Mesenteric fat pad (tissue), 1 donor: ENCODE measurements around the gene SLC6A11. TPM values are rescaled to one million over a fixed set of nuclear protein-coding genes. Genes with fewer than 3 reads are reported as not detected.

Experiments
- DNase-seq: peaks from one replicate; pipeline ENCODE4 v3.0.0-alpha.2; 2020; ENCODE audit warnings: low spot score
- total RNA-seq: library from RNA; stranded (reverse); fragmentation: NEBNext Ultra II Directional; extraction: Animal tissue kit (Norgen Biotek cat#: 25700); gene quantifications from one replicate; pipeline ENCODE4 v1.2.1, GENCODE V29; 2021
- donor health status: DM: yes; HTN: yes; CAD: no.

SLC6A11 gene
- total RNA-seq, 1 donor from 2014 or later, result not detected

DNA sequence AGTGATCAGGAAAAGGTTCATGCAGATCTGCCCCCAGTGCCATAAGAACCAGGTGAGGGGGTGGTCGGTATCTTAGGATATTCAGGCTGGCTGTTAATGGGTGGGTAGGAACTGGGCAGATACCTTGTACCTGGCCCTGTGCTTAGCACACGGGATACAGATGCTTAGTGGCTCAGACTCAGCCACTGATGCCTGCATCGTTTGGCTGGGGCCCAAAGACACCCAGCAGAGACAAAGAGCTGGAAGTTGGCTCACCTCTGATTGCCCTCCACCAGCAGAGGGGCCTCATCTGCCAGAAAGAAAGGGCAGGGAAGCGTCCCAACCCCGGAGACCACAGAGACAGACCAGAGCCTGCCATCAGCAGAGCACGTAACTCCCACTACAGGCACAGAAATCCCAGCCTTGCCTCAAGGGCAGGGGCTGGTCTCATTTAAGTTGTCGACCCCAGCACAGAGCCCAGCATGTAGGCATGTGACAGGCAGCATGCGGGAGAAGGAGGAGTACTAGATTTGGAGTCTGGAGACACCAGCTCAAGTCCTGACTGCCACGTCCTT is 112.5 kb downstream of the SLC6A11 start:
- peak; percentile 28 for DNase-seq

DNA sequence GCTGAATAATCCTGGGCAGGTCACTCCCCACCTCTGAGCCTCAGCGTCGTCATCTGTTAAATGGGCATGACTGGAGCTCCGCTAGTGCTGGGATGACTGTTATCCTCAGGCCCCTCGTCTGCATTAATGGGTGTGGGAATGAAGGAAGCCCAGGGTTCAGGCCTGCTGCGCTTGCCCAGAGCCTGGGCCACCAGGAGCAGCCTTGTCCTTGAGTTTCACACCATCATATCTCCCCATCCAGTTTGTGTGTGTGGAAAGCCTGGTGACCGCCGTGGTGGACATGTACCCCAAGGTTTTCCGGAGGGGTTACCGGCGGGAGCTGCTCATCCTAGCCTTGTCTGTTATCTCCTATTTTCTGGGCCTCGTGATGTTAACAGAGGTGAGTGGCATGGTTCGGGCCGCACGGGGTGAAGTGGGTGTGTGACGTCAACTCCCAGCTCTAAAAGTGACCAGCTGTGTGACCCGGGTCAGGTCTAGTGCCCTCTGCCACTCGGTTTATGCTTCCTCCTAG is 113.0 kb downstream of the SLC6A11 start:
- DNase-seq, result peak; percentile 82

DNA sequence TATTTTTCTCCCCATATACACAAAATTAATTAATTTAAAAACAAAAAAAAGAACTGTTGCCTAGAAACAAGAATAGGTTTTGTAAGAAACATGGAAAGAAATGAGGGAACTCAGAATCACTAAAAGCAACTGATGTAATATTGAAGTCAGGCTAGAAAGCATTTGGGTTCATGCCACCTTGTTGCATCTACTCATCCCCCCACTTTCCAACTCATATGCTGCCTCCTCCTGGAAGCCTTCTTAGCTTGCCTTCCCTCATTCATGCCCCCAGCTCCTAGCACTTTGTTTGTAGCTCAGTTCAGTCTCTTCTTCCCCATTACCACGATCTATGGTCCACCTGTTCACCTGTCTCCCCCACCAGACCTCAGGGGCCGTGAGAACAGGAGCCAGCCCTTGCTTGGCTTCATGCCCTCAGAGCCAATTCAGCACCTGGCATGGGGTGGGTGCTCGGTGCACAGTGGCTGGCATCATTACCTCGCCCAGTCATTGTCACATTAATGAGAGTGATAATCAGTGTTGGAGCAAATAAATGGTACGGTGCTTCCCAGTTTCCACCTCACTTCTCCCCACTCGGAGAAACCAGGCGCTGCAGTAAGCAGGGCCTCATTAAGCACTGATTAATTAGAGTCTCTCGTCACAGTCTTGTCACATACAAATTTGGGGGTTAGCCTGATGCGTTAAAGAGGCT is 114.1 kb downstream of the SLC6A11 start:
- DNase-seq, result peak; percentile 14

DNA sequence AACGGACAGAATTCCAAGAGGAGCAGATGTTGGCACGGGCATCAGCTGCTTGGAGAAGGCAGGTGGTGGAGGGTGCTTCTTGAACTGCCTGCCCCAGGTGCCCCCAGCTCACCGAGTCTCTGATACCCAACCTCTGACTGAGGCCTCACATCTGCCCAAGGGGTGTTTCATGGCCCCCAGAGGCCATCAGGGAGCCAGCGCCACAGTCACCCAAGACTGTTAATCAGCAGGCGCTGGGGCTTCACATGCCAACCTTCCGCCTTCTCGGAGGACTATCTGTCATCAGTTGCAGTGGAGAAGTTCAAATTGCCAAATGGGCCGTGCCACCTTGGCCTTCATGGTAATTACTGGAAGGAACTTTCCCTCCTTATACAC is 114.6 kb downstream of the SLC6A11 start:
- DNase-seq, result peak; percentile 68

DNA sequence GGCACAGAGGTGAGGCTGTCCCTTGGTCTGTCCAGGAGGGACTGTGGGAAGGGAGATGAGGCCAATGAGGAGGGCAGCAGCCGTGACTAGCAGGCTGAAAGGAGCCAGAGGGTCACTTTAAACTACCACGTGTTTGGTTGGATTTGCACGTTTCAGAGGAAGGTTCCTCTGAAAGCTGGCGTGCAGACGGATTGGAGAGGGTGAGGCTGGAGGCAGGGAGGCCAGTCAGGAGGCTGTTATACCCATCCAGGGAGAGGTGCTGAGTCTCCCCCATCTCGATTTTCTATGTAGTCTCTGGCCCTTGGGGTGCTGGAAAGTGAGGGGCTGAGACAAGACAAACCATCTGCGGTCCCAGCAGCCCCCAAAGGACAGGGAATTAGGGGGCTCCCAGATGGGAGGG is 116.6 kb downstream of the SLC6A11 start:
- DNase-seq, result peak; percentile 45

DNA sequence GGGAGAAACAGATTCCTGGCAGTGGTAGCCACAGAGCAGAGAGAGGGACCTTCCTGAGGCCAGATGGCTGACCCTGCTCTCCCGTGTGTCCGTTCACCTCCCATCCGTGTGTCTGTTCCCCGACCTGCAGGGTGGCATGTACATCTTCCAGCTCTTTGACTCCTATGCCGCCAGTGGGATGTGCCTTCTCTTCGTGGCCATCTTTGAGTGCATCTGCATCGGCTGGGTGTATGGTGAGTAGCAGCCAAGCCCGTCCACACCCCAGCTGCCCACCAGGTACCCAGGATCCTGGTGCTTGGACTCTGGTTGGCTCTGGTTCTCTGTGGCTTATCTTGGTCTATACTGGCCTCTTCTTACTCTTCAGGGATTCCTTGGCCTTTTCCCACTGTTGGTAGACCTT is 117.0 kb downstream of the SLC6A11 start:
- DNase-seq, result no peak

DNA sequence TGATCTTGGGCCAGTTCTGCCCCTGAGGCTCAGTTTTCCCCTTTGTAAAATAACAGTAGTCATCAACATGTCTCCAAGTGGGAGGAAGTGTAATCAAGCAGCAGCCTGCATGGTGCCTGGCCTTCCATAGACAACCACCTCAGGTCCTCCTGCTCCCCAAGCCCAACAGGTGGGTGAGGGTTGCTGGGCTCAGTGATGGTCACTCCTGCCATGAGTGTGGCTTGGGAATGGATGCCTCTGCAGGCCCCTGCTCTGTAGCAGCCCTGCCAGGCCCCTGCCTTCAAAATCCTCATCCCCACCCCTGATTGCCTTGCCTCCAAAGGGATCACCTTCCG is 117.4 kb downstream of the SLC6A11 start:
- DNase-seq, result no peak

DNA sequence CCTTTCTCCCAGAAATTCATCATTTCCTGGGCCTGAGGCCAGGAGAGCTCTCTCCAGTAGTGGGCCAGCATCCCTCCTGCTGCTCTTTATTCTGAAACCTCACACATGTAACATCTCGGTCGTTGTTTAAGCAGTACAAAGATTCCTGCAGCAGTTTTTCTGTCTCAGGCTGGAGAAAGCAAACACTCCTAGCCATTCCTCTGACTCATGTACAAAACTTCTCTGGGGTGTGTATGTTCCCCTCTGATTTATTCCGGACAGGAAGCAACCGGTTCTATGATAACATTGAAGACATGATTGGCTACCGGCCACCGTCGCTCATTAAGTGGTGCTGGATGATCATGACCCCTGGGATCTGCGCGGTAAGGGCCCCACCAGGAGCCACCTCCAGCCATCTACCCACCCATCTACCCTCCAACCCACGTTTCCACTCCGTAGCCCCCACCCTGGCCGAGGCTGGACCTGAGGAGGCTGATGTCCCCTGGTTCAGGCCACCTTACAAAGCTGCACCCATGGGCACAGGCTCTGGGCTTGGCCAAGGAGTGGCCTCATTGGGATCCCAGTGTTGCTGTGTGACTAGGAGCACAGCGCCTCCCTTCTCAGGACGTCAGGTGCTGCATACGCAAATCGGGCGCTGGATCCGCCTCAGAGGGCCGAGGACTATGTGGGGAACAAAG is 117.9 kb downstream of the SLC6A11 start:
- no peak for DNase-seq

DNA sequence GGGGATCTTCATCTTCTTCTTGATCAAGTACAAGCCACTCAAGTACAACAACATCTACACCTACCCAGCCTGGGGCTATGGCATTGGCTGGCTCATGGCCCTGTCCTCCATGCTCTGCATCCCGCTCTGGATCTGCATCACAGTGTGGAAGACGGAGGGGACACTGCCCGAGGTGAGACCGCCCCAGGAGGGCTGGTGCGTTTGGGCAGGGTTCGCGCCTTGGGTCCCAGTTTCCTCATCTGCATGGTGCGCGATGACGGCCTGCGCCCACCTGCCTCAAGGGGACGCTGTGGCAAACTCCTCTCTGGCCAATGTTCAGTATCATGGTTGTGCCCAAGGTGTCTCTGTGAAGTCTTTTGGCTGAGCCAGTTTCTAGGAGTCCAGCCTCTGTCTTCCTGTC is 119.0 kb downstream of the SLC6A11 start:
- DNase-seq, result no peak

DNA sequence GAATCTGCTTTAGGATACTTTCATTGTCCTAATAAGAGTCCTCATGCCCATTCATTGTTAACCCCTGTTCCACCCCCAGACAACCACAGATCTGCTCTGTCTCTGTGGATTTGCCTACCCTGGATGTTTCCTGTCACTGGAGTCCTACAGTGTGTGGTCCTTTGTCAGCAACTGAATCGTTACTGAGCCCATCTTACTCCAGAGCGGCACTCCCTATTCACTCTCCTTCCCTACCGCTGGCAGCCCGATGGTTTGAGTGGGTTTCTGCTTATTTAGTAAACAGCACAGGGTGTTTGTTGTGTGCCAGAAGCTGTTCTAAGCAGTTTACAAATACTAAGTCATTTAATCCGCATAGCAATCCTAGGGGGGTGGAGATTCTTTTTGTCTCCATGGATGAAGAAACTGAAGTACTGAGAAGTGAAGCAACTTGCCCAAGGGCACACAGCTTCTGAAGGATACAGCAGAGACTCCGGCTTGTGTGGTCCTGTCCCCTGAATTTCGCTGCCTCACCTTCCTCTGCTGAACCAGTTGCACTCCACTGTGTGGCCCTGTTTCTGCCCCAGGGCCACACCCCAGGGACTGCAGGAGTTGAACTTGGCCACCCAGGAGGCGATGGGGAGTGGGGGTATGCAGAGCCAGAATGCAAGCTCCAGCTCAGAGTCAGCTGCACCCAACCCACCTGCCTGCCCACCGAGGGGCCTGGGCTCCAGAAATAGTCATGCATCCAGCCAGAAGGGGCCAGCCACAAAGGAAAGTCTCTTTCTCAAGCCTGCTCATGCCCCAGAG is 120.0 kb downstream of the SLC6A11 start:
- no peak for DNase-seq

DNA sequence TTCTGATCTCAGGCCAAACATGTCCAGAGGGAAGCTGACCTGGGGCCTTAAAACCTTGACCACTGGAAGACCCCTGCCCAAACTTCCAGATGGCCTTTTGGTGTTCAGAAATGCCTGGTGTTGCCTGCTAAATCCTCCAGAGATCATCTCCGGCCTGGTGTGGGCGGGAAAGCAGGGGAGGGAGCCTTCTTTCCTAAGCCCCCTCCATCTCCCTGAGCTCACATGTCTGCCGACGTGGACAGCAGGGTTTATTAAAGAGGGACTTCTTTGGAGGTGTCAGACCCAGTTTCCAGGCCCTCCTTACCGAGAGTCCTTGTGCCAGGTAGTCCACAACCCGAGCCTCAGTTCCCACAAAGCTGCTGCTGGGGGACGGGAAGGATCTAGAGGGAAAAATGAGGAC is 120.7 kb downstream of the SLC6A11 start:
- no peak for DNase-seq

DNA sequence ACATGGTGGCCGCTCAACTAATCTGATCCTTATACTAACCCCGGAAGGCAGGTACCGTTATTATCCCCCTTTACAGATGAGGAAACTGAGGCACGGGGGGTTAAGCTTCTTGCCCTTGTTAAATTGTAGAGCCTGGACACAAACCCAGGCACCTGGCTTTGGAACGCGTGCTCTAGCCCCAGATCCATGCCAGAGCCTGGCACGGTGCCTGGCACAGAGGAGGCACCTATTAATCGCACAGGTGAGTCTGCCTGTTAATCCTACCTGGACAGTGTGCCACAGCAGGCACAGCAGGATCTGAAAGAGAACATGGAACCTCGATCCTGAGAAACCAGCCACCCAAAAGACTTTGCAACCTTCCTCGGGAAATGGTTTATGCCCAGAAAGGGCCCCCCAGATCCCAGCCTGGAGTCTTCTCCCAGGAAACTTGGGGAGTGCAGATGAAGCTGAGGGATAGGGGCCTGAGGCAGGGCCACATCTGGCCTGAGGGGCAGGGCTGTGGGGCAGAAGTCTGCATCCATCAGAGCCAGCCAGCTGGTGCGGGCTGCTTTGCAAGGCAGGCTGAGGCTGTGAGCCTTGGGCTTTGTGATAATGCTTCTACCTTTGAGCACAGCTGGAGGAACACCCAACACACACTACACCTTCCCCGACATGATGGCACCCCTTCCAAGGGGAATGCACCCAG is 121.3 kb downstream of the SLC6A11 start:
- DNase-seq, result no peak

DNA sequence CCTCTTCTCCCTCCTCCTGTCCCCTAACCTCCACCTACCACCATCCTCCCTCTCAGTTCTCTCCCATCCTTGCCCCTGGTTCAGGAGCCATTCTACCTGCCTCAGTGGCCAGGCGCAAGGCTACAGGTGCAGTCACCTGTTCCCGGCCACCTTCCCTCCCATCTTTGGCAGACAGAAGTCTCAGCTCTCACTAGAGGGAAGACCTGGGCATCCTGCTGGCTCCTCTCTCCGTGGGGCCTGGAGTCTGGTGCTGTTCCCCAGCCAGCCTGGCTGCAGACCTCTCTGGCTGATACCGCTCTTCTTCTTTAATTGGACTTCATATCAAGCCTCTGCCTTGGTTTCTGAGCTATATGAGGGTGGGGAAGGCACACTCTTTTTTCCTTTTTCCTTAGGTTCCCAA is 123.5 kb downstream of the SLC6A11 start:
- no peak for DNase-seq

DNA sequence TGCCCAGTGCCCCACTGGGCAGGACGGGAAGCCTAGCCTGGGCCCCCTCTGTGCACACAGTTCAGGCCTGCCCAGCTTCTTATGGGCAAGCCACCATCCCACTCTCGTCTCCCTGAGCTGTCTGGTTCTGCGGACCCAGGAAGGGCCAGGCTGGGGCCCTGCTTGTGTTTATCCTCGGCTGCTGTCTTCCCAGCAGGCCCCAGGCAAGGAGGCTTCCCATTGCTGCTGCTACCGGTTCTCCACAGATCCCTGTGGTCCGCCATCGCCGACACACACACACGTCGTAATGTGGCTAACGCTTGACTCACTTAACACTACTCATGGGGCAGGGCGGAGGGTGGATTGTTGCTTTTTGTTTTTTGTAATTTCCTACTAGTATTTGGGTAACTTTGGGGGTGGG is 124.1 kb downstream of the SLC6A11 start:
- DNase-seq, result no peak

DNA sequence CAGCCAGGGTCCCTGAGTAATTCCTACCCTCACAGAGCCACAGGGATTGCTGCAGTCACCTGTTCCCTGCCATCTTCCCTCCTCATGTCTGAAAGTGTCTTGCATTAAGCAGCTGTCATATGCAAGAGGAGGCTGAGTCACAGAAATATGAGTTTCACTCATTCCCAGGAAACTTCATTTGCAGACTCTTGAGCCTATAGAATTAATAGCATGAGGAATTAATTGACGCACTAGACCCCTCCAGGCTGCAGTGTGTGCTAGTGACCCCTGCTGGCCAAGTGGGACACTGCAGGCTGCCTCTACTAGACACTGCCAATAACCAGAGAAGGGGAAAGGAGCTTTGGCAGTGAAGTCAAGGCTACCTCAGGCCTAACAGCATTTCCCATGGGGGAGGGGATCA is 125.9 kb downstream of the SLC6A11 start:
- no peak for DNase-seq

DNA sequence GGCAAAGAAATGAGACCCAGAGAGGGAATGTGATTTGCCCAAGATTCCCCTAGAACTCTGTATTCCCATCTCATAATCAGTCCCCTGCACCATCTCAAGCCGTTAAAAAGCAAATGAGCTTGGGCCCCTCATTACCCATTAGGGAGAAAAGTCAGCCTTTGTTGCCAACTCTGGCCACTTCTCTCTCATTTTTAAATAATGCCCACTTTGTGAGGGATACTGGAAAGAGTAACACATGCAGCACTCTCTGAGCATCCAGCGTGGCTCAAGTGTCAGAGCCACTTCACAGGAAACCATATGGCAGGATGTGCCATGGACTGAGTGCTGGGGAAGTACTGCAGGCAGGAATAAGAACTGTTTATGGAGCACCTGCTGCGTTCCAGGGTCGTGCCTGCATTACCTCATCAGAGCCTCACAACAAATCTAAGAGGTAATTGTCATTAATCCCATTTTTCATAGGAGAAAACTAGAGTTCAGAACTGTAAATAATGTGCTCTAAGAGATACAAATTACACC is 126.7 kb downstream of the SLC6A11 start:
- DNase-seq, result no peak

DNA sequence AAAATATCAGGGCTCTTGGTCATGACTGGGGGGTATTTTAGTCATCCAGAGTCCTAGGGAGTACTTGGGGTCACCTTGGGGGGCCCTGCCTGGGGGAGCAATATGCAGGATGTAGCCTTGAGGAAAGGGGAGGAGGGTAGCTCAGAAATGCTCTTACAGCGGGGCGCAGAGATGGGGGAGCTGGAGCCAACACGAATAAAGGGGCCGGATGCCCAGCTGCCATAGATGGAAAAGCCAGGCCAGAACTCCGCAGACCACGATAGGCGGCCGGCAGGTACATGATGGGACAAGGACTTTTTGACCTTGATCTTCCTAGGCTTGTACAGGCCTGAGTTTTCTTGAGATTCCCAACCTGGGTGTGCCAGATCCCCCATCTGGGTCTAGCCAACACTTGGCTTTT is 128.8 kb downstream of the SLC6A11 start:
- no peak for DNase-seq

DNA sequence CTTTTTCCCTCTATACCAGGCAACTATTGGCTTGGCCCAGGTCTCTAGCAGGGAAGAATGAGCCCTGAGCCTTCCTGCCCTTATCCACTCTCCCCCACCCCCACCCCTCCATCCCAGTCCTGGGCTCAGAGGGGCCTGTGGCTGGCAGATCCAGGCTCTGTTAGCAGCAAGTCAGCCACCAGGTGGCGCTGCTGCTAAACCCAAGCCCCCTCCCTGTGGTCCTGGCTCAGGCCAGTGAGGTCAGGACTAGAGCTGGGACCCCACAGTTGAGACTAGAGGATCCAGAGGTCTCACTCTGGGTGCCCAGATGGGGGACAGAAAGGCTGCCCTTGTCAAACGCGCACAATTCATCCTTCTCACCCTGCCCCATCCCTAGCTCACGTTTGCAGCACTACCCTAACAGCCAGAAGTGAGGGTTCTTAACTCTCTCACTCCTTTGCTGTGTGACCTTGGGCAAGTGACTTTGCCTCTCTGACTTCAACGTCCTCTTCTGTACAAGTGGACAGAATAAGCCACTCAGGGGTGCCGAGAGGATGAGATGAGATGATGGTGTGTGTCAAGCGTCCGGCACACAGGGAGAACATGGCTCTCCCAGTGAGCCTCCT is 129.8 kb downstream of the SLC6A11 start:
- no peak for DNase-seq

DNA sequence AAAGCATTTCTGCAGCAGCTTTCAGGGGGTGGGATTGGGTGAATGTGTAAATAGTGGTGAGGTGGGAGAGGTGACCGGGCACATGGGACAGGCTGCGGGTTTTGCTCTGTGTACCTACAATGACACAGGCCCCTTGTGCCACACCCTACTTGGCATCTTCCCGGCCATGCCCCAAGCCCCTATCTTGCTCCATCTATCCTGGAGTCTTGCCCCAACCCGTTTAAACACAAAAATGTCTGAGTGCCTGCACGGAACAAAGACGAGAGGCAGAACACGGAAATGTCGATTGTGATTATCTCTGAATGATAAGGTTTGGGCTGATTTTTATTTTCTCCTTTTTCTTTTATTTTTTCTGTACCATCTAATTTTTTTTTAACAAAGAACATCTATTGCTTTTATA is 130.5 kb downstream of the SLC6A11 start:
- DNase-seq, result no peak

DNA sequence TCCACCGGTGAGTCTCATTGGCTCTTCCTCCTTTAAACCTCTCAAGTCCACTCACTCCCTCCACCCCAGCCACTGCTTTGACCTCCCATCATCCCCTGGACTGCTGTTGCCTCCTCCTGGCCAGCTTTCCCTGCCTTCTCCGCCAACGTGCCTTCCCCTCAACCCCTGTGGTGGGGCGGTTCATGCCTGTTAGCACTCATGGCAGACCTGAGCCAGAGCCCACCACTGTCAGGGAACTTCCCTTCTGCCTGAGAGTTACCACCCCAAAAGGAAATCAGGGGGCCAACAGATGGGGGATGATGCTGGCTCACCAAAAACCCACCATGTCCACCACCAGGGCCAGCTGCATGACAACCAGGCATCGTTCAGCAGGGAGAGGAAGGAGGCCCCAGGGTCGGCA is 132.3 kb downstream of the SLC6A11 start:
- no peak for DNase-seq

DNA sequence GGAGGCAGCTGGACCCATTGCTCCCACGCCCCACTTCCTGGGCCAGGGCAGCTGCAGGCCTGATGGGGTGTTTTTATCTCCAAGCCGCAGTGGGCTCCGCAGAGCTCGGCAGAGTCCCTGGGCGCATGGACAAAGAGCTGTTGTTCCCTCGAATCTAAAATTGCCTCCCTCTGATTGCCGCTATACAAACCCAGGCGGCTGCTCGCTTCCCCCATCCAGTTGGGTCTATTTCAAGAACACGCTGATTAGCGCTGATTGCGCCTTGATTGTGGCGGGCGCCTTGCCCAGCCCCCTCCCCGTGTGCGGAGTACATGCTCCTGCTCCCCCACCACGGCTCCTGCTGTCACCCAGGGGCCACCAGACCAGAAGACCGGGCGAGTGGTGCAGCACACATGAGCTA is 133.2 kb downstream of the SLC6A11 start:
- DNase-seq, result no peak
